K562 (cell line): ENCODE results near the gene CCT5. TPM values are rescaled to one million over a fixed set of nuclear protein-coding genes. Genes with fewer than 3 reads are reported as not detected.

Experiments used
- BRD4 ChIP-seq: fragments of 200-600 bp; sonication (generic); IDR thresholded peaks from 2 replicates; pipeline ENCODE4 v1.6.1; 2017; ENCODE audit warnings: inconsistent platforms
- CC2D1A ChIP-seq: fragments of 450-650 bp; IDR thresholded peaks from 2 replicates; pipeline ENCODE4 v1.6.1; 2017; ENCODE audit warnings: mild to moderate bottlenecking
- CREM ChIP-seq: IDR thresholded peaks from 2 replicates; pipeline ENCODE4 v1.6.1; 2014; ENCODE audit warnings: antibody characterized with exemption, low read depth
- ELF4 ChIP-seq: fragments of 450-650 bp; formaldehyde crosslinking; IDR thresholded peaks from 2 replicates; pipeline ENCODE4 v1.4.0; 2022; ENCODE audit warnings: missing genetic modification characterization
- FOXM1 ChIP-seq, 2 experiments: fragments of 450-650 bp in 1 of 2; sonication (generic) in 1 of 2; formaldehyde crosslinking in 1 of 2; IDR thresholded peaks; 2 replicates each; pipeline versions ENCODE4 v1.6.1 to v1.9.0; 2017 to 2022; ENCODE audit warnings: low read depth in 2 of 2, mild to moderate bottlenecking in 2 of 2, missing genetic modification reagents in 1 of 2, moderate library complexity in 1 of 2
- HDAC3 ChIP-seq: fragments of 450-650 bp; IDR thresholded peaks from 2 replicates; pipeline ENCODE4 v1.6.1; 2018; ENCODE audit warnings: borderline replicate concordance, mild to moderate bottlenecking, moderate library complexity; ENCODE audit not compliant: partially characterized antibody
- ILK ChIP-seq: fragments of 450-650 bp; IDR thresholded peaks from 2 replicates; pipeline ENCODE4 v1.6.1; 2016; ENCODE audit warnings: missing genetic modification characterization, low read depth, mild to moderate bottlenecking, missing compliant biosample characterization, moderate library complexity, borderline replicate concordance
- MAZ ChIP-seq, 2 experiments: fragments of 450-650 bp in 1 of 2; sonication (generic) in 1 of 2; formaldehyde crosslinking; IDR thresholded peaks in 1 of 2; conservative IDR thresholded peaks in 1 of 2; 2 replicates each; pipeline versions ENCODE4 v1.4.0 to v1.5.0; 2020; ENCODE audit warnings: mild to moderate bottlenecking in 1 of 2, missing genetic modification reagents in 1 of 2
- MYNN ChIP-seq, 2 experiments: sonication (generic); formaldehyde crosslinking in 1 of 2; IDR thresholded peaks; 2 replicates each; pipeline versions ENCODE4 v1.5.0 to v1.6.1; 2016 to 2020; ENCODE audit warnings: antibody characterized with exemption in 1 of 2, missing genetic modification reagents in 1 of 2
- NCOA1 ChIP-seq: fragments of 450-650 bp; IDR thresholded peaks from 2 replicates; pipeline ENCODE4 v1.6.1; 2016; ENCODE audit warnings: low read depth
- NCOA6 ChIP-seq: fragments of 450-650 bp; IDR thresholded peaks from 2 replicates; pipeline ENCODE4 v1.6.1; 2017; ENCODE audit warnings: mild to moderate bottlenecking
- NFE2 ChIP-seq: IDR thresholded peaks from 2 replicates; pipeline ENCODE4 v1.6.1; 2014; ENCODE audit warnings: antibody characterized with exemption, low read depth
- NR1H2 ChIP-seq: sonication (generic); formaldehyde crosslinking; IDR thresholded peaks from 2 replicates; pipeline ENCODE4 v1.4.0; 2020; ENCODE audit warnings: mild to moderate bottlenecking, missing genetic modification reagents
- RAD21 ChIP-seq, 2 experiments: fragments of 250-450 bp in 1 of 2; fragments of 450-650 bp in 1 of 2; sonication (Bioruptor Pico) in 1 of 2; formaldehyde crosslinking in 1 of 2; IDR thresholded peaks in 1 of 2; conservative IDR thresholded peaks in 1 of 2; 2 replicates each; pipeline versions ENCODE4 v1.4.0 to v1.8.0; 2020 to 2022; ENCODE audit warnings: mild to moderate bottlenecking in 2 of 2, moderate library complexity in 1 of 2
- SIX5 ChIP-seq, 2 experiments: IDR thresholded peaks; 2 replicates each; pipeline ENCODE4 v1.6.1; 2011; ENCODE audit warnings: low read length in 2 of 2, borderline replicate concordance in 1 of 2, low read depth in 1 of 2, mild to moderate bottlenecking in 1 of 2, moderate library complexity in 1 of 2; ENCODE audit not compliant: insufficient read depth in 1 of 2
- SLC30A9 ChIP-seq: fragments of 250-450 bp; sonication (Bioruptor Pico); IDR thresholded peaks from 2 replicates; pipeline ENCODE4 v1.8.0; 2022; ENCODE audit warnings: mild to moderate bottlenecking, moderate library complexity
- TGIF2 ChIP-seq: sonication (generic); formaldehyde crosslinking; IDR thresholded peaks from 2 replicates; pipeline ENCODE4 v1.8.1; 2022; ENCODE audit warnings: mild to moderate bottlenecking, missing genetic modification reagents, moderate library complexity
- TSC22D4 ChIP-seq: fragments of 450-650 bp; IDR thresholded peaks from 2 replicates; pipeline ENCODE4 v1.6.1; 2016; ENCODE audit warnings: missing genetic modification characterization, missing biosample characterization, control low read depth
- U2AF1 ChIP-seq: fragments of 200-400 bp; formaldehyde crosslinking; optimal IDR thresholded peaks from 2 replicates; pipeline ENCODE3; 2017; ENCODE audit warnings: mild to moderate bottlenecking, low read depth, low read length, moderate library complexity
- YBX1 ChIP-seq: fragments of 450-650 bp; IDR thresholded peaks from 2 replicates; pipeline ENCODE4 v1.7.1; 2016; ENCODE audit warnings: mild to moderate bottlenecking
- ZBTB7A ChIP-seq: IDR thresholded peaks from 2 replicates; pipeline ENCODE4 v1.6.1; 2011; ENCODE audit warnings: low read depth, mild to moderate bottlenecking, low read length, moderate library complexity, borderline replicate concordance; ENCODE audit not compliant: control insufficient read depth
- ZNF146 ChIP-seq: IDR thresholded peaks from one replicate; pipeline ENCODE4 v1.6.1; 2018; ENCODE audit warnings: missing compliant biosample characterization; ENCODE audit not compliant: unreplicated experiment
- ZNF436 ChIP-seq: fragments of 250-450, 450-650 bp; sonication (Bioruptor Pico); formaldehyde crosslinking; IDR thresholded peaks from 2 replicates; pipeline ENCODE4 v1.7.0; 2020; ENCODE audit warnings: mild to moderate bottlenecking
- ZNF445 ChIP-seq: fragments of 250-450 bp; sonication (Bioruptor Pico); IDR thresholded peaks from 2 replicates; pipeline ENCODE4 v1.4.0; 2020; ENCODE audit warnings: low read depth, mild to moderate bottlenecking, moderate library complexity
- ZNF79 ChIP-seq: fragments of 250-450 bp; sonication (Bioruptor Pico); IDR thresholded peaks from 2 replicates; pipeline ENCODE4 v1.4.0; 2020; ENCODE audit warnings: low read depth, mild to moderate bottlenecking, moderate library complexity
- polyA plus RNA-seq, 8 experiments: library from polyadenylated mRNA; depleted of rRNA in 4 of 8; stranded (reverse) in 5 of 8; unstranded in 3 of 8; fragments of >200 nt; fragmentation: Nextera tagmentation in 2 of 8; fragmentation: Illumina TruSeq in 1 of 8; extraction: Ambion mirVana in 2 of 8; extraction: Trizol in 1 of 8; gene quantifications; 2 replicates each; pipeline versions ENCODE4 v1.2.1 to v1.2.3, GENCODE V29; 2011 to 2014; ENCODE audit warnings: inconsistent platforms in 1 of 8, missing spikeins in 1 of 8
- total RNA-seq, 7 experiments: library from RNA; depleted of rRNA in 6 of 7; stranded (reverse); fragments of >200 nt in 6 of 7; fragmentation: Illumina TruSeq in 2 of 7; extraction: Trizol in 2 of 7; gene quantifications; 2 replicates each; pipeline versions ENCODE4 v1.2.1 to v1.2.3, GENCODE V29; 2011 to 2021; ENCODE audit warnings: low replicate concordance in 1 of 7
- TF ChIP-seq, protein P1 (sequence below): fragments of 450-650 bp; IDR thresholded peaks from 2 replicates; pipeline ENCODE4 v1.6.1; 2016; ENCODE audit warnings: mild to moderate bottlenecking
- TF ChIP-seq, protein P2 (sequence below): sonication (generic); formaldehyde crosslinking; IDR thresholded peaks from 2 replicates; pipeline ENCODE4 v1.8.0; 2022; ENCODE audit warnings: mild to moderate bottlenecking, missing genetic modification reagents

Gene CCT5
- total and polyA plus RNA-seq, 9 of the 15 experiments (the other 6 are each of a cell fraction or from before 2014, with no cell fraction given), result 782 to 1,606 (median 1,153) TPM

DNA sequence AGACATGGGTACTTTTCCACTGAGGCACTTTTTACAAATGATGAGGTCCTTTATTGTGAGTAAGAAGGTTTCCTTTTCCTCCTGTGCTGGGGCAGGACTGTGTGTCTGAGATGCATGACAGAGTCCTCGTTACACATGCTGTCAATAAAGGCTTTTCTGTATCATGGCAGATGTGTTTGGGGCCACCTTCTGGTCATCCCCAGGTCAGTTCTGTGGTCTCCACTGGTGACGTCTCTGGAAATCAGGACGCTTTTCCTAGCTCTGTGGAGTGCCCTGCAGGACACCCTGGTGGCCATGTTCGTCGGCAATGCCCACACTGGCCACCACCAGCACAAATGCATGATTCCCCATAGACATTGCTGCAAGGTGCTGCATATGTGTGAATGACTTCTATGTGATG, 54.9 kb downstream of the CCT5 start (continued):
- no peak for TF ChIP-seq TSC22D4 (tag)
- no peak for TF ChIP-seq SLC30A9 (CRISPR knock-in tag)
- peak in 1 of 2 experiments; percentile 38; a peak in 2 of 4 replicates for TF ChIP-seq MAZ (CRISPR knock-in tag; conservative IDR thresholded peaks at IDR 0.05 in 1 of 2, IDR thresholded peaks at IDR 0.05 in 1 of 2)
- no peak for TF ChIP-seq ZNF436 (CRISPR knock-in tag)
- TF ChIP-seq NFE2, result no peak
- TF ChIP-seq, protein P1, sequence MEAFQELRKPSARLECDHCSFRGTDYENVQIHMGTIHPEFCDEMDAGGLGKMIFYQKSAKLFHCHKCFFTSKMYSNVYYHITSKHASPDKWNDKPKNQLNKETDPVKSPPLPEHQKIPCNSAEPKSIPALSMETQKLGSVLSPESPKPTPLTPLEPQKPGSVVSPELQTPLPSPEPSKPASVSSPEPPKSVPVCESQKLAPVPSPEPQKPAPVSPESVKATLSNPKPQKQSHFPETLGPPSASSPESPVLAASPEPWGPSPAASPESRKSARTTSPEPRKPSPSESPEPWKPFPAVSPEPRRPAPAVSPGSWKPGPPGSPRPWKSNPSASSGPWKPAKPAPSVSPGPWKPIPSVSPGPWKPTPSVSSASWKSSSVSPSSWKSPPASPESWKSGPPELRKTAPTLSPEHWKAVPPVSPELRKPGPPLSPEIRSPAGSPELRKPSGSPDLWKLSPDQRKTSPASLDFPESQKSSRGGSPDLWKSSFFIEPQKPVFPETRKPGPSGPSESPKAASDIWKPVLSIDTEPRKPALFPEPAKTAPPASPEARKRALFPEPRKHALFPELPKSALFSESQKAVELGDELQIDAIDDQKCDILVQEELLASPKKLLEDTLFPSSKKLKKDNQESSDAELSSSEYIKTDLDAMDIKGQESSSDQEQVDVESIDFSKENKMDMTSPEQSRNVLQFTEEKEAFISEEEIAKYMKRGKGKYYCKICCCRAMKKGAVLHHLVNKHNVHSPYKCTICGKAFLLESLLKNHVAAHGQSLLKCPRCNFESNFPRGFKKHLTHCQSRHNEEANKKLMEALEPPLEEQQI, result no peak
- TF ChIP-seq SIX5 (IDR thresholded peaks at IDR 0.05; ENCODE audit: borderline replicate concordance in 1 of 2, insufficient read depth in 1 of 2, low read depth in 1 of 2, low read length in 2 of 2), result no peak
- no peak for TF ChIP-seq TGIF2 (CRISPR knock-in tag)
- TF ChIP-seq RAD21 (CRISPR knock-in tag; conservative IDR thresholded peaks at IDR 0.05 in 1 of 2, IDR thresholded peaks at IDR 0.05 in 1 of 2), result peak; percentile 75 to 88
- no peak for TF ChIP-seq ZNF79
- TF ChIP-seq YBX1, result no peak
- TF ChIP-seq NCOA1, result no peak
- 0 out of 2 replicates have a peak, but pooled peaks have one; percentile 10 for TF ChIP-seq FOXM1 (IDR thresholded peaks at IDR 0.05; ENCODE audit: low read depth)
- no peak for TF ChIP-seq FOXM1 (CRISPR knock-in tag; IDR thresholded peaks at IDR 0.05; ENCODE audit: low read depth)
- no peak for TF ChIP-seq ELF4 (CRISPR knock-in tag)
- TF ChIP-seq BRD4, result no peak
- peak; percentile 84 for TF ChIP-seq CREM
- no peak for TF ChIP-seq ZNF146 (CRISPR knock-in tag)
- TF ChIP-seq NCOA6, result no peak
- TF ChIP-seq HDAC3, result no peak
- TF ChIP-seq ZNF445 (CRISPR knock-in tag), result no peak
- TF ChIP-seq U2AF1, result no peak
- TF ChIP-seq, protein P2, sequence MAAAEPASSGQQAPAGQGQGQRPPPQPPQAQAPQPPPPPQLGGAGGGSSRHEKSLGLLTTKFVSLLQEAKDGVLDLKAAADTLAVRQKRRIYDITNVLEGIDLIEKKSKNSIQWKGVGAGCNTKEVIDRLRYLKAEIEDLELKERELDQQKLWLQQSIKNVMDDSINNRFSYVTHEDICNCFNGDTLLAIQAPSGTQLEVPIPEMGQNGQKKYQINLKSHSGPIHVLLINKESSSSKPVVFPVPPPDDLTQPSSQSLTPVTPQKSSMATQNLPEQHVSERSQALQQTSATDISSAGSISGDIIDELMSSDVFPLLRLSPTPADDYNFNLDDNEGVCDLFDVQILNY (CRISPR knock-in tag), result no peak
- no peak for TF ChIP-seq ILK (tag)
- 0 out of 2 replicates have a peak, but pooled peaks have one; percentile 46 for TF ChIP-seq MYNN (IDR thresholded peaks at IDR 0.05)
- TF ChIP-seq MYNN (CRISPR knock-in tag; IDR thresholded peaks at IDR 0.05), result no peak
- no peak for TF ChIP-seq CC2D1A
- TF ChIP-seq ZBTB7A, result no peak
- TF ChIP-seq NR1H2, result no peak
